Activated CD8-positive, alpha-beta memory T cell treated with anti-CD3 and anti-CD28 coated beads, Interleukin-2, amount 50 U/mL, for 24 hours (primary cell): Measurements from ENCODE around the gene TSPAN16.
"Not testable (repeated sequence)": the region's sequence is repeated elsewhere in the genome, so short reads cannot be mapped to it uniquely, and the experiment has no call there.

ENCODE experiments used
- DNase-seq: peaks from one replicate; pipeline ENCODE4 v3.0.0-alpha.2; 2020; ENCODE audit errors: extremely low read depth

The TSPAN16 gene

DNA sequence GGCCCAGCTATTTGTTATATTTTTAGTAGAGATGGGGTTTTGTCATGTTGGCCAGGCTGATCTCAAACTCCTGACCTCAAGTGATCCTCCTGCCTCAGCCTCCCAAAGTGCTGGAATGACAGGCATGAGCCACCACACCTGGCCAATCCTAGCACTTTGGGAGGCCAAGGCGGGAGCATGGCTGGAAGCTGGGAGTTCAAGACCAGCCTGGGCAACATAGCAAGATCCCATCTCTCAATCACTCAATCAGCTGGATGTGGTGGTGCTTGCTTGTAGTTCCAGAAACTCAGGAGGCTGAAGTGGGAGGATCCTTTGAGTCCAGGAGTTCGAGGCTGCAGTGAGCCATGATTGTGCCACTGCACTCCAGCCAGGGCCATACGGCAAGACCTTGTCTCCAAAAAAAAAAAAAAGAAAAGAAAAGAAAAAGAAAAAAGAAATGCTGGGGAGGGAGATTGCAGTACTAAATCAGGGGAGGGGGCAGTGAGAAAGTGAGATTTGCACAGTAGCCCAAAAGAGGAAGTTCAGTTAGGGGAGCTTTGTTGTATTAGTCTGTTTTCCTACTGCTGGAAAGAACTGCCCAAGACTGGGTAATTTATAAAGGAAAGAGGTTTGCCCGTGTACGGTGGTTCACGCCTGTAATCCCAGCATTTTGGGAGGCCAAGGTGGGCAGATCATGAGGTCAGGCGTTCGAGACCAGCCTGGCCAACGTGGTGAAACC lies 24.5 kb downstream of the TSPAN16 start:
- not testable (repeated sequence) for DNase-seq

DNA sequence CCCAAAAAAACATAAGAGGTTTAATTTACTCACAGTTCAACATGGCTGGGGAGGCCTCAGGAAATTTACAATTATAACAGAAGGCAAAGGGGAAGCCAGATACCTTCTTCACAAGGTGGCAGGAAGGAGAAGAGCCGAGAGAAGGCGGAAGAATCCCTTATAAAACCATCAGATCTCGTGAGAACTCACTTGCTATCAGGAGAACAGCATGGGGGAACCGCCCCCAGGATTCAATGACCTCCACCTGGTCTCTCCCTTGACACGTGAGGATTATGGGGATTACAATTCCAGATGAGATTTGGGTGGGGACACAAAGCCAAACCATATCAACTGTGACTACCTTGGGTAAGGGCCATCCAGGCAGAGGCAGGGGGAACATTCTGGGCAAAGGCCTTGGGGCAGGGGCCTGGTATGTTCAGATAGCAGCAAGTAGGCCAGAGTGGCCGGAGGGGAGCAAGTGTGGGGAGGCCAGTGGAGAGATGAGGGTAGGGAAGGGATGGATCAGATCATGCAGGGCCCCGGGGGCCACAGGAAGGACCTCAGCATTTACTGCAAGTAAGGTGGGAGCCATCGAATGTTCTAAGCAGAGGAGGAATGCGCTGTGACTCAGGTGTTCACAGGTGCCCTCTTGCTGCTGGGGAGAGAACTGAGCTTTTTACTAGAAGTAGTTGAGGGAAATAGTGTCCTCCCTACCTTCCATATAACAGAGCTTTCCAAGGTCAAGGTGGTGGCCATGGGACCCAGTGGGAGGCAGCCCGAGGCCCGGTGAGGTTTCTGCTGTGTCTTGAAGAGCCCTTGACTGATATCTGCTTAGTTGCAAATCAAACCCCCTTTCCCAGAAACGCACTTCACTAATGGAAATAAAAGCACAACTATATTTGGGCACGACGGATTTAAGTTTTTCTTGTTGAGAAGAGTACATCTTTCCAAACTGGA lies 25.5 kb downstream of the TSPAN16 start:
- no peak for DNase-seq

DNA sequence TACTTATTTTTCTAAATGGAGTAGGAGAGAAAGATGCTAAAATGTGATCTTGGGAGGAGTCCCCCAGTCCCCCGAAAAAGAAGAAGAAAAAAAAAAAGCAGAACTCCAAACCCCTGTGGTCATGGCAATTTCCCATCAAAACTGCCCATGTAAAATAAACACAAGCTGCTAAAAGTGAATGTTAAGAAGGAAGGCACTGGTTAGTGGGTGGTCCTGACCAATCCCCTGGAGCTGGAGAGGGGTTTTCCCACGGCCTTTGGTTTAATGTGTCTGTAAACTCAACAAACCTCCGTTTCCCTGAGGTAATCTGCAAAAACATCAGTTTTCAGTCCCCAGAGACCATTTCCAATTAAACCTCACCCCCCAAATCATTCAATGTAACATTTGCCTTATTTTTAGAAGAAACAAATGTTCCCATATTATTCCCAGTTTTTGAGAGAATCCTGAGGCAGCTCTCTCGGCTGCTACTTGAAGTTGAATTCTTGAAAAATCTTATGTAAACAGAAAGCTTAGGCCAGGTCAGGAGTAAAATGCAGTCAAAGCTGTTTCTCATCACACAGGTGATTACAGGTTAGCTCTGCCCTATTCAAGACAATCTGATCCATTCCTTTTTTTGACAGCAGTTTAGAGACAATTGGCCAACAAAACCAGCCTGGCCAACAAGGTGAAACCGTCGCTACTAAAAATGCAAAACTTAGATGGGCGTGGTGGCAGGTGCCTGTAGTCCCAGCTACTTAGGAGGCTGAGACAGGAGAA lies 26.5 kb downstream of the TSPAN16 start:
- no peak for DNase-seq

DNA sequence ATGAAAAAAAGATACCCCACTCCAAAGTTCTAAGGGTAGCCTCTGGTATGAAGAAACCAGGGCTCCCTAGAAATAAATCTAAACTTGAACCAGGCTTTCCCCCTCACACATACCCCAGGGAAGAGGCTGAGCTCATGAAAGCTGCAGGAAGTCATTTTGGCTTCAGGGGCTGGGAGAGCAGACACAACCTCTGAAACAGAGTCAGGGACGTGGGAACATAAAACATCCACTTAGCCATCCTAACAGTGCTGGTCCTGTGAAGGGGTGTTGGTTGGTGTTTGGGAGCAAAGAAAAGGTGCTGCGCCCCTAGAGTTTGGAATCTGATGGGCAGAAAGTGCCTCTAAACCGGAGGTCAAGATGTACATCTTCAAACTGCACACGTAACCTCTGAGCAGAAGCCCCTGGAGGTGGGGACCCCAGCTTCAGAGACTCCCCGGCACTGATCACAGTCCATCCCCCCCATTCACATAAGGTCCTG lies 27.7 kb downstream of the TSPAN16 start:
- no peak for DNase-seq

DNA sequence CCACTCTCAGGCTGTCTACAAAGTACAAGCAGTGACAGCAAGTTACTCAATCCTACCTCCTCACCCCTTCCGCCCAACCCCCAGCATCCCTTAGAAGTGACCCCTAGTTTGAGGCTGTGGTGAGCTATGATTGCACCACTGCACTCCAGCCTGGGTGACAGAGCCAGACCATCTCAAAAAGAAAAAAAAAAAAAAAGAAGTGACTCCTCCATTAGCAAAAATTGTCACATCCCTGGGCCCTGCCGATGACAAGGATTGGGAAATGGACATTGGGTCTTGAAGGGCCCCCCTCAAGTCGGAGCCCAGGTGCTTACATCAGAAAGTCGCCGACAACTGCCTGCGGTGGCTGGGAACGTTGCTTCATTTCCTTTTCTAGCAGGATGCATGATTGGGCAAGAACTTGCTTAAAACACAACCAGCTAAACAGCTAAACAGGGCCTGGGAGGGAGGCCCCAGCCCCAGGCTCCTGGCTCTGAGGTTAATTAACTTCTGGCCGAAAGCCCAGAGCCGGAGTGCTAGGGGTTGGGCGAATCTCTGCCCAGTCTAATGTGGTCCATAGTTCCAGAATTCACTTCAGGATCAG lies 28.2 kb downstream of the TSPAN16 start:
- DNase-seq = no peak

DNA sequence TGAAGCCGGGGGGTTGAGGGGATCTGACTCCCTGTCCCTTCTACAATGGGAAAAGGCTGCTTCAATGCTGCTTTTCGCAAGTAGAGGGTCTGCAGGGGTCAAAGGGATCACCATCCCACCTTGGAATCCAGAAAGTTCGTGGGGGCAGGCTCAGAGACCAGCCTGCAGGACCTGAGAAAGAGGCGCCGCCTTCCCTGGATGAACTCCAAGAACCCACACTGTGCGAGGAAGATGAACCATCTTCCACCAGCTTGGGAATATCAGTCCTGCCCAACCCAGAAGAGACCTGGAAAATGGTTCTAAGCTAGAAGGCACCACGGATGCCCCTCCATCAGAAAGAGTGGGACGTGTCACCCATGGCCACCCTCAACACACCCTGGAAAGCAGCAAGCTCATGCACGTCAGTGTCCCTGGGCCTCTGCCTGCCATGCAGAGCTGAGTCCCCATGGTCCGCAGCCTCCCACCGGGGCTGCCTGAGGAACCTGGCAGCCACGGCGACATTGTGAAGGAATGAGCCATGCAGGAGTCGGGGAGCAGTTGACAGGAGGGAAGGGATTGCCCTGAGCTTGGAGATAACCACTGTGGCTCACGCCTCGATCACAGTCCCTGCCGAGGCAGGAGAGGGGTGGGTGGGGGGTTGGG lies 28.9 kb downstream of the TSPAN16 start:
- DNase-seq = no peak

DNA sequence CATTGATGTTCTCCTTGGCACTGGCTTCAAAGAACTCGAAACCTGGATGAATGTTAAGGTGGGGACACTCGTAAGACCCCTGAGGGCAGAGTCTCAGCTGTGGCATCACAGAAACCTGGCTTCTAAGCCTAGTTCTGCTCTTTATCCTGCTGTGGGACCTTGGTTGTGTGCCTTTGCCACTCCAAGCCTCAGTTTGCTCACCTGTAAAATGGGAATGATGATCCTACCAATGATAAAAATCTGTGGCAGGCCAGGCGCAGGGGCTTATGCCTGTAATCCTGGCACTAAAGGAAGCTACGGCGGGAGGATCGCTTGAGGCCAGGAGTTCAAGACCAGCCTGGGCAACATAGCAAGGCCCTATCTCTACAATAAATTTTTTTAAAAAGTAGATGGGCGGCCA lies 29.6 kb downstream of the TSPAN16 start:
- no peak for DNase-seq

DNA sequence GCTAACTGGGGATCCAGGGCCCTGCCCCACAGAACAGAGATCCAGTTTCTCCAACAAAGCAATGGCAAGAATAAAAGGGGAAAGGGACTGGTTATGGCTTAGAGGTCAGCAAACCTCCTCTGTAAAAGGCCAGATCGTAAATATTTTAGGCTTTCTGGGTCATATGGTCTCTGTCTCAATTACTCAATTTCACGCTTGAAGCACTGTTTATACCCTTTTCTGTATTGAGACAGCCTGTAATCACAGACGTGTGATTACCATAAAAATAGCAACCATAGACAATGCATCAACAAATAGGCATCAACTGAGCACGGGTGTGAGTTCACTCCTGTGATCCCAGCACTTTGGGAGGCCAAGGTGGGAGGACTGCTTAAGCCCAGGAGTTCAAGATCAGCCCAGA lies 34.2 kb downstream of the TSPAN16 start:
- no peak for DNase-seq

DNA sequence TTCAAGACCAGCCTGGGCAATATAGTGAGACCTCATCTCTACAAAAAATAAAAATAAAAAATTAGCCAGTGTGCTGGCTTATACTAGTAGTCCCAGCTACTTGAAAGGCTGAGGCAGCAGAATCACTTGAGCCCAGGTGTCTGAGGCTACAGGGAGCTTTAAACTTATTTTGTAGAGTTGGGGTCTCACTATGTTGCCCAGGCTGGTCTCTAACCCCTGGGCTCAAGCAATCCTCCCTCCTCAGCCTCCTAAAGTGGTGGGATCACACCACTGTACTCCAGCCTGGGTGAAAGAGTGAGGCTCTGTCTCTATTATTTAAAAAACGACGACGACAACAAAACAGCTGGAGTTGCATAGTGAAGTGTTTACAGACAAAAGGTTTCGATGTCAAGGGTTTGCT lies 35.5 kb downstream of the TSPAN16 start:
- DNase-seq = no peak

DNA sequence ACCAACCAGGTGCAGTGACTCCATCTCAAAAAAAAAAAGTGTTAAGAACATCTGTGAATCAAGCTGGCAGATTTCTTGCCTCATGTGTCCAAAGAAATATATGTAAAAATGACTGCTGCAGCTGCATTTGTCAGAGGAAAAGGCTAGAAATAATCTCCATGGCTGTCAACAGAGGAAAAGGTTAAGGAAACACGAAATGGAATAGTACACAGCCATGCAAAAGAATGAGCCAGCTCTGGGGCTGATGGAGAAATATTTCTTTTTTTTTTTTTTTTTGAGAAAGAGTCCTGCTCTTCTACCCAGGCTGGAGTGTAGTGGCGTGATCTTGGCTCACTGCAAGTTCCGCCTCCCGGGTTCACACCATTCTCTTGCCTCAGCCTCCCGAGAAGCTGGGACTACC lies 36.9 kb downstream of the TSPAN16 start:
- DNase-seq = no peak

DNA sequence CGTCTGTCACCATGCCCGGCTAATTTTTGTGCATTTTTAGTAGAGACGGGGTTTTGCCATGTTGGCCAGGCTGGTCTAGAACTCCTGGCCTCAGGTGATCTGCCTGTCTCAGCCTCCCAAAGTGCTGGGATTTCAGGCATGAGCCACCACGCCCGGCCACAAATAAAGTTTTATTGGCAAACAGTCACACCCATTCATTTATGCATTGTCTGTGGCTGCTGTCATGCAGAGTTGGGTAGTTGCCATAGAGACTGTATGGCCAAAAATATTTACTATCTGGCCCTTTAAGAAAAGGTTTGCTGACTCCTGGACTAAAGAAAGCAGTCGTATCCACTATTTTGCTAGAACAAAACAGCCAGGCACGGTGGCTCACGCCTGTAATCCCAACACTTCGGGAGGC lies 37.9 kb downstream of the TSPAN16 start:
- not testable (repeated sequence) for DNase-seq

DNA sequence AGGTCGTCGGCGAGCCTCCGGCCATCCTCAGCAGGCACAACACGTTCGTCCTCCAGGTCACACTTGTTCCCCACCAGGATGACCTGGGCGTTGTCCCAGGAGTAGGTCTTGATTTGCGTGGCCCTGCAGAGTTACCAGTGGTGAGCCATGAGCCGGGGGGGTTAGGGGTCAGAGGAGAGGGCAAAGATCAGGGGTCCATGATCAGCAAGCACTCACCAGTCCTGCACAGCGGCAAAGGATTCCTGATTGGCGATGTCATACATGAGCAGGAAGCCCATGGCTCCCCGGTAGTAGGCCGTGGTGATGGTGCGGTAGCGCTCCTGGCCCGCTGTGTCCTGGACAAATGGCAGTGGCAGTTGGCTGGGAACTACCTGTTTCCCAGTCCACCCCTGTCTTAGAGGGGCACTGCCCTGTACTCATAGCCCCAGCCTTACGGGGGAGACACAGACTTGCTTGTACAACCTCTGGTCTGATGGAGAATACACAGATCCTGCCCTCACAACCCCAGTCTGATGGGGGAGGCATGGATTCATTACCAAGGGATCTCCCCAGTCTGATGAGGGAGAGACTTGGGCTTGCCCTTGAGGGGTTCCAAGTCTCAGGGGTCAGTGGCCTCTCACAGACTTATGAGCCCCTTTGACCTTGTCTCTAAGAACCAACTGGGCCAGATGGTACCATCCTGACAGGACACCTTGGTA lies 39.6 kb downstream of the TSPAN16 start:
- no peak for DNase-seq

DNA sequence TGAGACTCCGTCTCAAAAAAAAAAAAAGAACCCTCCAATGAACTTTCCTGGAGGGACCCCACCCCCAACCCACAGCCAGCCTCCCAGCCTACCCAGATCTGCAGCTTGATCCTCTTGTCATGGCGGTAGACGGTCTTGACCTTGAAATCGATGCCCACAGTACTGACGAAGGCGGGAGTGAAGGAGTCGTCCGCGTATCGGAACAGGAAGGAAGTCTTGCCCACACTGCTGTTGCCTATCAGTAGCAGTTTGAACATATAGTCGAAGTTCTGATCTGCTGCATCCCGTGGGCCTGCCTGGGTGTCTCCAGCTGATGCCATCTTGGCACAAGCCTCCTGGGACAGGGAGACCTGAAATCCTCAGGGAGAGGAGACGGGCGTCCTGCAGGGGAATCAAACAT lies 41.1 kb downstream of the TSPAN16 start:
- no peak for DNase-seq

DNA sequence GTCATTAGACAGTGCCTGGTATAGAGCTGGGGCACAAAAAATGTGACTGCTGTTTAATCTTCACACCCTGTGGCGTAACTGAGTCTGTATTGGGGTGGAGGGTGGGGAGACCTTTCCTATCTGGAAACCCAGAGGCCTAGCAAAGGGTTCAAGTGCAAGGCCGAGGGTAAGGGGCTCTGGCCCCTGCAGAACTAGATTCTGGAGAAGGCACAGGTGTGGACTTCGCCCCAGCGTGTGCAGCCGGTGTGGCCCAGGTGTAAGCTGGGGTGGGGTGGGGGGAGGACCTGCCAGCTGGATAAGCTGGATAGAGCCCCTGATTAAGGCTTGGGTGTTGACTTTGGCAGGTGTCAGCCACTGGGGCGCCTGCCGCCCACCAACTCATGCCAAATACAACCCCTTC lies 42.2 kb downstream of the TSPAN16 start:
- no peak for DNase-seq

DNA sequence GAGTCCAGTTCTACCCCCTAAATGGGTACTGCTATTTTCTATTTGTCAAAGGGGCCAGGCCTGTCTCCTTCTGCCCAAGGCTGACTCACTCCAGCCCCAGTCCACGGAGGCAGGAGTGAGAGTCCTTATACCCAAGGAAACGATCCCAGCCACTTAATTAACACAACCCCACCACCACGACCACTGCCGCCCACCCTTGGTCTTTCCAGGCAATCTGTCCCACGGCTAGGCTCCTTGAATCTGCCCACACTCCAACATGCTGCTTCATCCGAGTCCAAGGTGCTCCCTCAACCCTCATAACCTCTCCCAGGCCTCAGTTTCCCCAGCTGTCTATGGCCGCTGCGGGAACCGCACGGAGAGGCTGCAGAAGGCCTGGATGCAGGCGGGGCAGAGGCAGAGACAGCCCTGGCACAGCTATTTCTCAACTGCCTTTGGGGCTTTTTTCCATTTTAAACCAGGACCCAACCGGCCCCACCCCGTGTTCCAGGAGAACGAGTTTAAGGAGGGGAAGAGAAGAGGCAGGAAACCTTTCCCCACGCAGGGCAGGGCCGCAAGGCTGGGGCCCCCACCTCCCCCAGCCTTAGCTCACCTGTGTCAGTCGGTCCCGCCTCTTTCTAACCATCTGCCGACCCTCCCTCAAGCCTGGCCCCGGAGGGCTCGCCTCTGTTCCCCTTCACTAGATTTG lies 42.8 kb downstream of the TSPAN16 start:
- DNase-seq = no peak

DNA sequence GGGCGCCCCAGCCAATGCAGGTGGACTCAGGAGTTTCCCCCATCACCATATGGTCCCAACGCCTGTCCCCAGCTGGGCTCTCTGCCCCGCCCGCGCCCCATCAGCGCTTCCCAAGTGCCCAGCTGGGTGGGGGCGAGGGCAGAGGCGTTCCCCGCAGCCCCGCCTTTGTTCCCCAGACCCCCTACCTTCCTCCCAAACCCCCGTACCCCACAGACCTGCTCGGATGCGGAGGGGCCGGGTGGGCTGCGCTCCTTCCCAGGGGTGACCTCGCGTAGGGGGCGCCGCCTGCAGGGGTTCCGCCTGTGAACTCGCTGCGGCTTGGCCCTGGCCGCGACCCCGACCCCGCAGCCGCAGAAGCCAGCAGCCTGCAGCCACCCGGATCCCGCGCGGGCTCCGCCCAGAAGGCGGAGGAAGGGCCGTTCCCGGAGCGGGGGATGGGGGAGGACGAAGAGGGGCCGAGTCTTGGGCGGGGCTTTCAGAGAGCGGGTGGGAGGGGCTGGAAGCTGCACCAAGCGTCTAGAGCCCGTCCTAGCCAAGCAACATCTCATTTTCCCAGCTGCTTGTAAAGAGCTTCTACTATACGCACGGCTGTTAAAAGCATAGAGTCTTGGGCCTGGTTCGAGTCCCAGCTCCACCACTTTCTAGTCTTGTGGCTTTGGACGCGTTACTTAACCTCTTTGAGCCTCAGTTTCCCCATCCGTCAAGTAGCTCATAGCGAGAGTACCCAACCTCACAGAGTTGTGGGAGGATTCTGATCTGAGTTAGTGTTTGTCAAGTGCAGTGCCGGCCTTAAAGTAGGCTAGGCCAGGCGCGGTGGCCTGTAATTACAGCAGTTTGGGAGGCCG lies 43.5 kb downstream of the TSPAN16 start, which contains the start of gene RAB3D:
Gene RAB3D, minus strand, starts transcription at position 404 of the 845 bp plus-strand sequence. CDS start 2,258 bp downstream, outside the sequence.
- peak; percentile 61 for DNase-seq

DNA sequence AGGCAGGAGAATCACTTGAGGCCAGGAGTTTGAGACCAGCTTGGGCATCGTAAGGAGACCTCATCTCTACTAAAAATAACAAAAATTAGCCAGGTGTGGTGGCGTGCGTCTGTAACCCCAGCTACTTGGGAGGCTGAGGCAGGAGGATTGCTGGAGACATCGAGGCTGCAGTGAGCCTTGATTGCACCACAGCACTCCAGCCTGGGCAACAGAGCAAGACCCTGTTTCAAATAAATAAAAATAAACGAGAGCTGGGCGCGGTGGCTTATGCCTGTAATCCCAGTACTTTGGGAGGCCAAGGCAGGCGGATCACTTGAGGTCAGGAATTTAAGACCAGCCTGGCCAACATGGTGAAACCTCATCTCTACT lies 44.1 kb downstream of the TSPAN16 start:
- DNase-seq = not testable (repeated sequence)

DNA sequence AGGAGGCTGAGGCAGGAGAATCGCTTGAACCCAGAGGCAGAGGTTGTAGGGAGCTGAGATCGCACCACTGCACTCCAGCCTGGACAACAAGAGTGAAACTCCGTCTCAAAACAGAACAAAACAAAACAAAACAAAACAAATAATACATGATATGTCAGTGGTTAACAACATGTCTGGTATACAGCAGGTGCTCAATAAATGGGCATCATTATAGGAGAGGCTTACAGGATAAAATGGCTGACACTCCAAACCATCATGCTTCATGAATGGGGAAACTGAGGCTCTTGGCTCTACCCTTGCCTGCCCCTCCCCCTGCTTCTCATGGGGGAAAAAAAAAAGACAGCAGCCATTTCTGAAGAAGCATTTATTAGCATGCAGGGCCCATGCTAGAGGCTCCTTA lies 46.5 kb downstream of the TSPAN16 start:
- DNase-seq = no peak
